ENCODE data around the gene PLXNA4. TPM values are rescaled to one million over a fixed set of nuclear protein-coding genes. Genes with fewer than 3 reads are reported as not detected.

PLXNA4 gene
- total RNA-seq, 1 donor from 2014 or later, result 3.3 TPM

- TF ChIP-seq EZH2 (IDR thresholded peaks at IDR 0.05; ENCODE audit: insufficient read depth, low read length), result no peak
- TF ChIP-seq CTCF (IDR thresholded peaks at IDR 0.05; ENCODE audit: insufficient read depth, low read depth, low read length), result no peak
- no peaks in the 10 kb centered on the region for H3K4me1 Mint-ChIP-seq (ENCODE audit: low read depth, unreplicated experiment)
- Histone ChIP-seq H3K4me3 (ENCODE audit: insufficient read depth, low read depth, low read length) (no peak overlapping the region), H3K9ac (ENCODE audit: low read length) (no peak overlapping the region), H3K4me1 (ENCODE audit: insufficient read depth, low read length) (peaks cover under 1% of the 10 kb centered on the region), H4K20me1 (ENCODE audit: insufficient read depth, low read length) (no peaks in the 10 kb centered on the region), H3K27ac (ENCODE audit: low read depth, low read length) (no peak overlapping the region), H3K36me3 (ENCODE audit: insufficient read depth, low read length) (no peaks in the 10 kb centered on the region), H2AFZ (ENCODE audit: low read depth, low read length) (no peak overlapping the region), H3K9me3 (ENCODE audit: insufficient read depth, low read depth, low read length) (no peaks in the 10 kb centered on the region), H3K27me3 (ENCODE audit: insufficient read depth, low read length) (no peaks in the 10 kb centered on the region), H3K79me2 (ENCODE audit: insufficient read depth, low read length) (no peaks in the 10 kb centered on the region), H3K4me2 (ENCODE audit: low read length) (no peak overlapping the region)
- no peak for FAIRE-seq
- no peak overlapping the region for H3K4me3 Mint-ChIP-seq (ENCODE audit: unreplicated experiment)
- peaks cover 7% of the 10 kb centered on the region for H3K9me3 Mint-ChIP-seq (ENCODE audit: unreplicated experiment)
- peaks cover 63% of the 10 kb centered on the region for H3K27me3 Mint-ChIP-seq (ENCODE audit: low read depth, unreplicated experiment)
- H3K27ac Mint-ChIP-seq (ENCODE audit: unreplicated experiment), result no peak overlapping the region
- no peak for DNase-seq (ENCODE audit: low read depth)
- no peaks in the 10 kb centered on the region for H3K36me3 Mint-ChIP-seq (ENCODE audit: low read depth, unreplicated experiment)
These were observed 199.8 kb downstream of the PLXNA4 start for GRCh38 chr7:132376361-132377013.

GRCh38 chr7:132373879-132374278 is 202.4 kb downstream of the PLXNA4 start:
- Histone ChIP-seq H4K20me1 (ENCODE audit: insufficient read depth, low read length) (no peaks in the 10 kb centered on the region), H3K9me3 (ENCODE audit: insufficient read depth, low read depth, low read length) (no peaks in the 10 kb centered on the region), H3K27ac (ENCODE audit: low read depth, low read length) (no peak overlapping the region), H3K4me3 (ENCODE audit: insufficient read depth, low read depth, low read length) (no peak overlapping the region), H3K27me3 (ENCODE audit: insufficient read depth, low read length) (no peaks in the 10 kb centered on the region), H3K79me2 (ENCODE audit: insufficient read depth, low read length) (no peaks in the 10 kb centered on the region), H3K9ac (ENCODE audit: low read length) (no peak overlapping the region), H3K4me2 (ENCODE audit: low read length) (no peak overlapping the region), H3K4me1 (ENCODE audit: insufficient read depth, low read length) (no peaks in the 10 kb centered on the region), H2AFZ (ENCODE audit: low read depth, low read length) (no peak overlapping the region), H3K36me3 (ENCODE audit: insufficient read depth, low read length) (no peaks in the 10 kb centered on the region)
- TF ChIP-seq CTCF (IDR thresholded peaks at IDR 0.05; ENCODE audit: insufficient read depth, low read depth, low read length) (no peak), EZH2 (IDR thresholded peaks at IDR 0.05; ENCODE audit: insufficient read depth, low read length) (no peak)
- Mint-ChIP-seq H3K4me3 (ENCODE audit: unreplicated experiment) (no peak overlapping the region), H3K27ac (ENCODE audit: unreplicated experiment) (no peak overlapping the region), H3K9me3 (ENCODE audit: unreplicated experiment) (peaks cover 7% of the 10 kb centered on the region), H3K27me3 (ENCODE audit: low read depth, unreplicated experiment) (peaks cover 75% of the 10 kb centered on the region), H3K36me3 (ENCODE audit: low read depth, unreplicated experiment) (peaks cover 2% of the 10 kb centered on the region), H3K4me1 (ENCODE audit: low read depth, unreplicated experiment) (no peaks in the 10 kb centered on the region)
- DNase-seq (ENCODE audit: low read depth) (no peak), FAIRE-seq (no peak)

- DNase-seq (ENCODE audit: low read depth), result no peak
- H3K27ac ChIP-seq (ENCODE audit: low read depth, low read length), result no peak overlapping the region
- no peak overlapping the region for H3K4me2 ChIP-seq (ENCODE audit: low read length)
- peaks cover 4% of the 10 kb centered on the region for H3K9me3 Mint-ChIP-seq (ENCODE audit: unreplicated experiment)
- H3K4me3 Mint-ChIP-seq (ENCODE audit: unreplicated experiment), result no peak overlapping the region
- H2AFZ ChIP-seq (ENCODE audit: low read depth, low read length), result no peak overlapping the region
- no peaks in the 10 kb centered on the region for H3K9me3 ChIP-seq (ENCODE audit: insufficient read depth, low read depth, low read length)
- H3K79me2 ChIP-seq (ENCODE audit: insufficient read depth, low read length), result no peaks in the 10 kb centered on the region
- no peak for FAIRE-seq
- no peak overlapping the region for H3K4me3 ChIP-seq (ENCODE audit: insufficient read depth, low read depth, low read length)
- H3K4me1 ChIP-seq (ENCODE audit: insufficient read depth, low read length), result no peaks in the 10 kb centered on the region
- peaks cover 74% of the 10 kb centered on the region for H3K27me3 Mint-ChIP-seq (ENCODE audit: low read depth, unreplicated experiment)
- H3K36me3 Mint-ChIP-seq (ENCODE audit: low read depth, unreplicated experiment), result peaks cover 2% of the 10 kb centered on the region
- no peaks in the 10 kb centered on the region for H3K4me1 Mint-ChIP-seq (ENCODE audit: low read depth, unreplicated experiment)
- no peak overlapping the region for H3K27ac Mint-ChIP-seq (ENCODE audit: unreplicated experiment)
- H3K9ac ChIP-seq (ENCODE audit: low read length), result no peak overlapping the region
- no peaks in the 10 kb centered on the region for H4K20me1 ChIP-seq (ENCODE audit: insufficient read depth, low read length)
- H3K36me3 ChIP-seq (ENCODE audit: insufficient read depth, low read length), result no peaks in the 10 kb centered on the region
- no peaks in the 10 kb centered on the region for H3K27me3 ChIP-seq (ENCODE audit: insufficient read depth, low read length)
- TF ChIP-seq CTCF (IDR thresholded peaks at IDR 0.05; ENCODE audit: insufficient read depth, low read depth, low read length) (no peak), EZH2 (IDR thresholded peaks at IDR 0.05; ENCODE audit: insufficient read depth, low read length) (no peak)
These were observed 203.2 kb downstream of the PLXNA4 start for GRCh38 chr7:132373041-132373440.

All from astrocyte (in vitro differentiated cells and primary cell).